H54 (cell line): ENCODE measurements around the gene STIP1.
"Not testable (repeated sequence)": the region's sequence is repeated elsewhere in the genome, so short reads cannot be mapped to it uniquely, and the experiment has no call there.

ENCODE experiments used
- DNase-seq: peaks from one replicate; pipeline ENCODE4 v3.0.0; 2011; ENCODE audit warnings: low spot score, mixed read lengths; ENCODE audit not compliant: insufficient read length
- FAIRE-seq: peaks from 3 replicates; lab custom pipeline; 2011; peaks lifted over from hg19 to GRCh38; lab: Jason Lieb, UNC
- POLR2A ChIP-seq: IDR thresholded peaks from 2 replicates; pipeline ENCODE4 v1.6.1; 2011; ENCODE audit warnings: low read depth, mild to moderate bottlenecking, low read length

Gene STIP1

DNA sequence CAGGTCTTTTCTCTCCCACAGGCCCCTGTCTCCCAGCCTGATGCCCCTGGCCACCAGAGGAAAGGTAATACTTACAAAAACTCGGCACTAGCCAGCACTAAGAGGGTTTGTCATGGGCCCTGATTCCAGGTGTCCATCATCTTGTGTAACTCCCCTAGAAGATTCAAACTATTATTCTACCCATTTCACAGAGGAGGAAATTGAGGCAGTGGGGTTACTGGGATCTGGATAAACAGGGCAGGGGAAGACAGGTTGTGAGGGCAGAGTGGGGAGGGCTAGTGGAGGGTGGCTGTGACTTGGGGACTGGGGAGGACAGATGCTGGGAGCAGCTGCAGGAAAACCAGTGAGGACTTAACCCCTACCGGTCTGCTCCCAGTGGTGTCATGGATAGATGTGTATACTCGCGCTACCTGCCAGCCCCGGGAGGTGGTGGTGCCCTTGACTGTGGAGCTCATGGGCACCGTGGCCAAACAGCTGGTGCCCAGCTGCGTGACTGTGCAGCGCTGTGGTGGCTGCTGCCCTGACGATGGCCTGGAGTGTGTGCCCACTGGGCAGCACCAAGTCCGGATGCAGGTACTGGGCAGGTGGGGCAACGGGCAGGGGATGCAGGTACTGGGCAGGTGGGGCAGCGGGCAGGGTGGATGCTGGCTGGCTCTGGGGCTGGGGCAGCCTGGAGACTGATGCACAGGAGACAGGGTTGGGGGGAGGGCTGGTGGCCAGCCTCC is 49.6 kb downstream of the STIP1 start:
- TF ChIP-seq POLR2A = no peak
- DNase-seq = no peak
- FAIRE-seq = no peak

DNA sequence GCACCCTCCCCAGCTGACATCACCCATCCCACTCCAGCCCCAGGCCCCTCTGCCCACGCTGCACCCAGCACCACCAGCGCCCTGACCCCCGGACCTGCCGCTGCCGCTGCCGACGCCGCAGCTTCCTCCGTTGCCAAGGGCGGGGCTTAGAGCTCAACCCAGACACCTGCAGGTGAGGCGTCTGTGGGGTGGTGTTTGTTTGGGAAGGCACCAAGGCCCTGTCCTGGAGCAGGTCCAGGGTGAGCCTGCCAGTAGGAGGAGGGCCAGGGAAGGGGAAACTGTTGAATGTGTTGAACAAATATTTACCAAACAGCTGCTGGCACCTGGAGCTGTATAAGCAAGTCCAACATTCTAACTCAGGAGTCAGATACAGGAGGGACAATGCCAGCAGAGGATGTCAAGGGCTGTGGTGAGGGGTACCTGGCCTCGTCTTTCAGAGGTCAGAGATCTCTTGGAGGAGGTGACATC is 51.5 kb downstream of the STIP1 start:
- FAIRE-seq (no peak), DNase-seq (no peak)
- TF ChIP-seq POLR2A = no peak

- no peak for DNase-seq
- no peak for FAIRE-seq
- TF ChIP-seq POLR2A = no peak
Measured at GRCh38 chr11:64238076-64238475, 52.1 kb downstream of the STIP1 start.

- TF ChIP-seq POLR2A = no peak
- DNase-seq = no peak
- FAIRE-seq = no peak
Measured at GRCh38 chr11:64238999-64239398, 53.0 kb downstream of the STIP1 start.

DNA sequence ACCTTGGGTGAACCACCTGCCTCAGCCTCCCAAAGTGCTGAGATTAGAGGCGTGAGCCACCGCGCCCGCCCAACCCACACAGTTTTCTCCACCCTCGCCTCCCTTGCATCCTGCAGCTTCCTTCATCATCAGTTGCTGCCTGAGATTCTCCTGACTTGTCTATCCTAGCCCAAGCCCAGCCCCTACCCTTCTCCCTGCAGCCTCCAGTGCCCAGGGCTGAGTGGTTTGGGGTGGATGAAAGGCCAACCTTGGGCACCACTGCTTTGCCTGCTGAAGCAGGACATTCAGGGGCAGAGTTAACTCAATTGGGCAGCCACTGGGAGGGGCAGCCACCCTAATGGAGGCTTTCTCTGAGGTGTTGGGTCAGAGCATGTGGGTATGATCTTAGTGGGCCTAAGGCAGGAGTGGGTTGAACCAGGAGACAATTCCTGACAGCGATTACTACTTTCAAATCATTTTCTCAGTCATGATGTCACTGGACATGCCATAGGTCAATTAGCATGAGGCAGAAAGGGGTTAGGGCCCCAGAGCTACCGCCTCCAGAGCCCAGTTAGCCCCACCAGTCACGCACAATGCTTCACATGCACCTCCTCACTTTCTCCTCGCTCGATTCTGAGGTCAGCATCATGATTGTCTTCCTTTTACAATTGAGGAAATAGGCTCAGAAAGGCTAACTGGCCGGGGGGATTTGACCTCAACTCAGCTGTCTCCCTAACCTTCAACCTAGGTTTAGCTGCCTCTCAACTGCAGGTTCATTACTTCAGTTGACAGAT is 53.9 kb downstream of the STIP1 start:
- FAIRE-seq = no peak
- DNase-seq = no peak
- no peak for TF ChIP-seq POLR2A

DNA sequence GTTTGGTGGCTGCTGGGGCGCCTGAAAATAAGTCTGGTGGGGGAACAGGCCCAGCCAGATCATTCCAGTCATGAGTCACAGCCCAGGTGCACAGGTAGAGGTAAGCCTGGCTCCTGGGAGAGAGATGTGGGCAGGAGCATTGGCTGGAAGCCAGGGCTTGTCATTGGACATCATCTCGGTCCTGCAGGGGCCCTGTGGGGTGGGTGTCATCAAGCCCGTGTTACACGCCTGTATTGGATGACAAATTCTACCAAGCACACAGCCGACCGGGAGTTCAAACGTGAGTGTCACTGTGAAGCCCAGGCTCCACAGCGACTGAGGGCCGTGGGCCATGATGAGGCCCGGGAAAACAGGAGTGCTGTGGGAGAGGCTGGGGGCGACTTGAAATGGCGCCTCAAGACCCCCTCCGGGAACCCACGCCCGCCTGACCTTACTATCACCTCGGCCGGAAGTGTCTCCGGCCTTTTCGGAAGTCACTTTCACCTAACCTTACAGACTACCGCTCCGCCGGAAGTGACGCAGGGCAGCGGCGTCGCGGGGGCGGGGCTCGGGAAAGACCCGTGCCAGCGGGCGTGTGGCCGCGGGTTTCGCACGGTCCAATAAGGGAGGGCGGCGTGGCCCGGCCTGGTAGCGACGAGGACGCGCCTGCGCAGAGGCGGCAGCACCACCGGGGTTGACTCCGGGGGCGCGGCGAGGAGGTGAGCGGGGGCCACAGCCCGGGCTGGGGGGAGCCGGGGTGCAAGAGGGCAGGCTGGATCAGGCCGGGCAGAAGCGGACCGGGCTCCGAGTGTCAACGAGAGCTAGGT is 54.7 kb downstream of the STIP1 start, which contains the start of gene FKBP2:
Gene FKBP2, plus strand, starts transcription at position 661 of the 806 bp plus-strand sequence. CDS start 1,293 bp downstream, outside the sequence.
- TF ChIP-seq POLR2A = peak; percentile 58
- DNase-seq (peak; percentile 96), FAIRE-seq (no peak)

- DNase-seq = peak; percentile 81
- TF ChIP-seq POLR2A = no peak
- no peak for FAIRE-seq
Measured at GRCh38 chr11:64241241-64241490, 55.2 kb downstream of the STIP1 start.

- DNase-seq (peak; percentile 88), FAIRE-seq (no peak)
- TF ChIP-seq POLR2A = peak; percentile 81
Measured at GRCh38 chr11:64241491-64242374, 55.8 kb downstream of the STIP1 start.

GRCh38 chr11:64243236-64243854 is 57.4 kb downstream of the STIP1 start:
- DNase-seq = no peak
- no peak for TF ChIP-seq POLR2A
- FAIRE-seq = no peak

DNA sequence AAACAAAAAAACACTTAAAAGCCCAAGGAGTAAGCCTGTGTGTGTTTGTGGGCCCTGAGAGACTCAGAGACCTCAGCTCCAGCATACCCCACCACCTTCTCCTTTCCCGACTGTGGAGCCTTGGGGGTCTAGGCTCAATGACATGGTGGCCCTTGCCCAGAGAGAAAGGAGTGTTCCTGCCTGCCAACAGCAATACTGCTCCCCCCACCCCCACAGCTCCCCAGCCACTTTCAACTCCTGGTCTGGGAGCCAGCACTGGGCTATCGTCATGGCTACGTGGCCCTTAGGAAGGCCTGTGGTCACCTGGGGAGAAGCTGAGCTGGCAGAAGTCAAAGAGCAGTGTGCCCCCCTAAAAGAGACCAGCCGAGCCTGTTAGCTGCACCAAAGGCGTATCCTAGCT is 58.1 kb downstream of the STIP1 start:
- DNase-seq = no peak
- TF ChIP-seq POLR2A = no peak
- FAIRE-seq = no peak

DNA sequence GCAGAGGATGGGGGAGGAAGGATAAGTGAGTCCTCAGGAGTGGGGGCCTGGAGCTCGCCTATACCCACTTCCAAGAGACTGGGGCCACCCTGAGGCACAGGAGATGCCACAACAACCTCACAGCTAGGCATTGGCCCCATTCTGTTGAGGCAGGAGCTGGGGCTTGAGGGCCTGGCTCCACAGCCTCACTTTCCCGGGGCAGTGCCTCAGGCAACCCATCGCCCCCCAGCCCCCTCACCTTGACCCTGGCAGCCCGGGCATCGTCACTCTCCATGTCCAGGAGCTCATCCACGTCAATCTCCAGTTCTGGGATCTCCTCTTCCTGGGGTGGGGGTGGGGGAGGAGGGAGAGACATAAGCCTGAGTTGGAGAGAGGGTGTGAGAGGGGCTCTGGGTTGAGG is 59.0 kb downstream of the STIP1 start:
- DNase-seq (no peak), FAIRE-seq (no peak)
- no peak for TF ChIP-seq POLR2A

GRCh38 chr11:64245401-64245796 is 59.4 kb downstream of the STIP1 start:
- FAIRE-seq (no peak), DNase-seq (no peak)
- 0 out of 2 replicates have a peak, but pooled peaks have one; percentile 7 for TF ChIP-seq POLR2A

DNA sequence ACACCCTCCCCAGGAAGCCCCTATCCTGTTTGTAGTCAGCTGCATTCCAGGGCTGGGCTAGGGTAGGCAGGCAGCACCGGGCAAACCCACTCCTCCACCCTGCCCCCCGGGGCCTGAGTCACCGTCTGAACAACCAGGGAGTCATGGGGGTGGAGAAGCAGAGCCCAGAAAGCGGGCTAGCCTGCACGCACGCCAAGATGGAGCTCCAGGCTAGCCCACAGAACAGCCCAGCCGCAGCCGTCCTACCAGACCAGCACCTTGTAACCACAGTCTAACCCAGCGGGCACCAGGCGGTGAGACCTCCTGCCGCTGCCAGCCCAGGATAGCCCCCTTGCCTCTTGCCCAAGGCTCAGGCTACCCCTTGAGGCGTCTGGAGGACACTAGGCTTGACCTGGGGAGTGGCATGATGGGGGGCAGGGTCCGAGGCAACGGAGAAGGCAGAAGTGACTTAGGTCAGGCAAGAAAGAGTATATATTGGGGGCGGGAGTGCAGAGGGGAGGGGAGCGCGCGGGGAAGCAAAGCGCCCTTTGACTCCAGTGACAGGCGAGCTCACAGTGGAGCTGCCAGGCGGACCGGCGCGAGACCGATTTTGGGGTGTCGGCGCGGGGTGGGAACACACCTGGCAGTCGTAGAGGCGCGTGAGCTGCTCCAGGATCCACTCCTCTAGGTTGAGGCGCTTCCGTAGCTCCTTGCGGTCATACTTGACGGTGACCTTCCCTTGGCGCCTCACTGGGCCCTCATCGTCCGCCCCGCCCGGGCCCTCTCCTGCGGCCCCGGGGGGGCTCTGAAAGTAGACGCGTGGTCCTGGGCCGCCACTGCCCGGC is 60.0 kb downstream of the STIP1 start:
- FAIRE-seq = no peak
- TF ChIP-seq POLR2A = peak; percentile 94
- DNase-seq = no peak

GRCh38 chr11:64246621-64246870 is 60.6 kb downstream of the STIP1 start:
- not testable (repeated sequence) for DNase-seq, FAIRE-seq
